GM21529 (cell line): ENCODE data around the gene DNAH9.
"Not testable (repeated sequence)": the region's sequence is repeated elsewhere in the genome, so short reads cannot be mapped to it uniquely, and the experiment has no call there.

Experiments used
- ATAC-seq: cut with Tn5 transposase; IDR thresholded peaks from one replicate; pipeline ENCODE4 v1.9.1; 2021; ENCODE audit not compliant: unreplicated experiment

The DNAH9 gene

DNA sequence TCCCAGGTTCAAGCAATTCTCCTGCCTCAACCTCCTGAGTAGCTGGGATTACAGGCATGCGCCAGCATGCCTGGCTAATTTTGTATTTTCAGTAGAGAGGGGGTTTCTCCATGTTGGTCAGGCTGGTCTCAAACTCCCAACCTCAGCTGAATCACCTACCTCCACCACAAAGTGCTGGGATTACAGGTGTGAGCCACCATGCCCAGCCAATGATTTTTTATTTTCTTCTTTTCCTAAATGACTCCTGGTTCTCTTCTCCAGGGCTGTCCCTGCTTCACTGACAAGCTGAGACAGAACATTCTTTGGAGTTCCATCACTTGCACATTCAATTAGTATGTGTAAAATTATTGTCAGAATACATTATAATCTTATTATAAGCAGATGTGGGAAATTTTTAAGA lies 351.3 kb downstream of the DNAH9 start:
- ATAC-seq = not testable (repeated sequence)

DNA sequence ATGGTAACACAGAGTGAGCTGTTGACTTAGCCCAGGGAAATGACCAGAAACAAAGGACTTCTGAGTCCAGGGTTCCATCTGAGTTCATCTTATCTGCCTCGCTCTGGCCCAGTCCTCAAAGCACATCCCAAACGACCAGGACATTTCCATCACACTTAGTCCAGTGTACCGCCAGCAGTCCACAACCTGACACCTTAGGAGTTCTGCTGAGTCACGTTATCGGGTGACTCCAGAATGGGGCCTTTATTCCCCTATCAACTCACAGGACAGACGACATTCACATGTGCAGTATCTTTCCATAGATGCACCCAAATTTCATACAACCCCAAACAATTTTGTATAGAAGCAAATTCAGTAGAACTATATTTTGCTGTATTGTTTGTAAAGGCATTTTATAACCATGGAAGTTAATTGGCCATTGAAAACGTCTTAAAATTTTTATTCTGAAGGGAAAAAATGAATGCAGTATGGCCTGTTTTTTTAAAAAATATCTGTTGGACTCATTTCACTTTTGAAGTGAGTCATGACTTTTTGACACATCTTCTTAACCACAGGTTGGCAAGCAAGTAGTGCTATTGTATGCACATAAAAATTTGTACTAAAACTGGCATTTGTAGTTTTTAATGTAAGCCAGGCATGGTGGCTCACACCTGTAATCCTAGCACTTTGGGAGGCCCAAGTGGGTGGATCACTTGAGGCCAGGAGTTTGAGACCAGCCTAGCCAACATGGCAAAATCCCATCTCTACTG lies 352.7 kb downstream of the DNAH9 start:
- ATAC-seq = no peak

DNA sequence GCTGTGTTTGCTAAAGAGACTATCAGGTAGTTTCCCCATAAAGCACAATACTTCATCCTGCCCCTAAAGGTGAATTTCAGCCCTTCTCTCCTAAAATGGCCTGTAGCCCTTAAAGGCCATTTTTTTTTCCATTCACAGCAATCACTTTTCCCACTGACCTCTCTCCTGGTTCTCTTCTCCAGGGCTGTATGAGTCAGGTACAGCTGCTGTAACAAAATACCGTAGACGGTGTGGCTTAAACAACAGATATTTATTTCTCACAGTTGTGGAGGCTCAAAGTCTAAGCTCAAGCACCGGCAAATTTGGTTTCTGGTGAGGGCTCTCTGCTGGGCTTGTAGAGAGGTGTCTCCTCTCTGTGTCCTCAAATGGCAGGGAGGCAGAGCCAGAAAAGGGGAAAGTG lies 354.3 kb downstream of the DNAH9 start:
- ATAC-seq = no peak

DNA sequence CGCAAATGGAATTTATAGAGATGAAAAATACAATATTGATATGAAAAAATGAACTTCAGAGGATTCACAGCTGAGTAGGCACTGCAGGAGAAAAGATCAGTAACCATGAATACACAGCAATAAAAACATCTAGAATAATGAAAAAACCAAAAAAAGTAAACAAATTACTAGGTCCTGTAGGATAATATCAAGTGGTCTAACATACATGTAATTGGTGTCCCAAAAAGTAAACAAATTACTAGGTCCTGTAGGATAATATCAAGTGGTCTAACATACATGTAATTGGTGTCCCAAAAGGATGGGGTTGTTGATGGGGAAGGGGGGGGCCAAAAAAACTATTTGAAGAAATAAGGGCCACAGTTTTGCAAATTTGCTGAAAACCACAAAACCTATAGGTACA lies 355.7 kb downstream of the DNAH9 start:
- no peak for ATAC-seq

- no peak for ATAC-seq
Observed at GRCh38 chr17:11954936-11955335, 356.7 kb downstream of the DNAH9 start.

GRCh38 chr17:11969565-11969964 lies 371.3 kb downstream of the DNAH9 start:
- ATAC-seq = no peak

- not testable (repeated sequence) for ATAC-seq
Observed at GRCh38 chr17:11972741-11973140, 374.5 kb downstream of the DNAH9 start.

DNA sequence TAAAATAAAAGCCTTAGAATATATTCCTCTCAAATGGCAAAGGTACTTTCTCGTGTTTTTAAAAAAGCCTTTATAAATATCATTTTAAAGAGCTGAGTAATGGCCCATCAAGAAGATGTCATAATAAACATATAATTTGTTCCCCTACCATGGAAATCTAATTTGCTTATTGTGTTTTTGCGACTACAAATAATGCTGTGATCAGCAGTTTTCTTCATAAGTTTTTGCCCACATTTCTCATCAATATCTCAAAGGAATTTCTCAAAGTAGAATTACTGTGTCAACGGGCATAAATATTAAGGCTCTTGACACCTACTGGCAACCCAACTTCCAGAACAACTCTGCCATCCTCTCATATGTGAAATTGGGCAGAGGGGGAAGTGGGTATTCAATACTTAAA lies 381.5 kb downstream of the DNAH9 start:
- no peak for ATAC-seq

DNA sequence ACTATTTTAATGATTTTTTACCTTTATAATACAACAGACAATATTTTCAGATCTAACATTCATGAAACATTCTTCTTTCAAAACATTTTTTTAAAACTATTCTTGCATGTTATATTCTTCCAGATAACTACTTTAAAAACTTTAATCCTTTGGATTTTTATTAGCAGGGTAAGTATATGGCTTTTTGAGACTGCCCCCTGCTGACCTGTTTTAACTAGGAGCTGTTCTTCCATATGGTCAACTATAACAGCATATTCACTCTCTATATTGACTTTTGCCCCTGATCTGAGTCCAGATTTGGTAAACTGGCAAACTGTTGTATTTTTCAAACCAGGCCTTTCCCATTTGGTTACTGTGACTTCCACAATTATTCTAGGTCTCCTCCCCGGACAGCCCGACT lies 382.5 kb downstream of the DNAH9 start:
- ATAC-seq = no peak

GRCh38 chr17:11981862-11982261 lies 383.6 kb downstream of the DNAH9 start:
- no peak for ATAC-seq

DNA sequence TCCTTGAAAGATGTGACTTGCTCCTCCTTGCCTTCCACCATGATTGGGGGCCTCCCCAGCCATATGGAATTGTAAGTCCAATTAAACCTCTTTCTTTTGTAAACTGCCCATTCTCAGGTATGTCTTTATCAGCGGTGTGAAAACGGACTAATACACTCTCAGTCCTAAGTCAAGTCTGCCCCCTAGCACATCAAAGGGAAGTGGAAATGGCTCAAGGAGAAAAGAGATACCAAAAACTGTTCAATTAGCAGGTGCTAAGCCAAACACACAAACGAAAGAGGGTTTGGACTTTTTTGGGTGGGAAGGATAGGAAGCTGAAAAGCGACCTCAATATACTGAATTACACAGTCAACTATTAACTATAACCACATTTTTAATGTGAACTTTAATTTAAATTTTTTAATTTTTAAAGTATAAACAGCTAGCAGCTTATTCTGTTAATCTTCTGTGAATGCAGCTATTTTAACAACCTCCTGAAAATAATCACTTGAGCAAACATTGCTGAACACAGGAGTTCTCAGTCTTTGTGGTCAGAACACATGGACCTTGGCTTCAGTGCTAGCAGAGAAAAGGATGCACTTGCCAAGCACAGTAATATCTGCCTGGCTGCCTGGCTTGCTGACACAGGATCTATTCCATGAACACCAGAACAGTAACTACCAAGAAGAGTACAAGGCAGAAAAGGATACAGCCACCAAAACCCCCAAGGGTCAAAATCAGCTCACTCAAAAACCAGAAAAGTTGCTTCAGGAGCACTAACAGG lies 388.1 kb downstream of the DNAH9 start:
- no peak for ATAC-seq

DNA sequence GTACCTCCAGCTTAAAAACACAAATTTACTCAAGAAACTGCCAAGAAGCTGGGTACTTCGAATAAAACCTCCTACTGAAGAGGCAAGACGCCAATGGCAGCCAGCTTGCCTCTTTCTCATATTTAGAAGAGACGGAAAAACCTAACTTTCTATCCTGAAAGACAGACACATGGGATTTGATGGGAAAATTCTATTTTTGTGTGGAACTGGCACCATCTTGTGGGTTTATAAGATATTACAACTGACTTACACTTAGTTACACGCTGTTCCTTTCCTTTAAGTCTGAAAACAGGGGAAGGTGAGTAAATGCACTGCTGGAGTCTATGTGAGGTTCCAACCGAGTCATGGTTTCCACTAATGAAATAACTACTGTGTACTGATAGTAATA lies 388.7 kb downstream of the DNAH9 start:
- no peak for ATAC-seq

- no peak for ATAC-seq
Observed at GRCh38 chr17:11990363-11990983, 392.2 kb downstream of the DNAH9 start.

- no peak for ATAC-seq
Observed at GRCh38 chr17:11991461-11991860, 393.2 kb downstream of the DNAH9 start.

DNA sequence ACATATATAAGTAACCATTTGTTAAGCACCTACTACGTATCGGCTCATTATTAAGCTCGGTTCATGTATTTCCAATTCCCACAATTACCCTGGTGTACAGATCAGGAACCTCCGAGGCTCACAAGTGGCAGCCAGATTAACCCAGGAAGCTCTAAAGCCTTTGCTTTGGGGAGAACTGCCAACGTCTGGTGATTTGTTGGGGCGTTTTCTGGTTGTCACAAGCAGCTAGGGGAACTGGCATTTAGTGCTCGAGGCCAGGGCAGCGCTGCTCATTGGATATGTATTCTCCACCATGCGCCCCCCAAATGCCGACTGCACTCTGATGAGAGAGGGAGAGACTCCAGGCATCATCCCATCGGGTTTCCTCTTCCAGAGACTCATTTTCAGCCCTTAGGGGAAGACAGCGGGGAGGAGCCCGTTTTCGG lies 398.5 kb downstream of the DNAH9 start:
- ATAC-seq = peak; percentile 36

GRCh38 chr17:11997147-11997971 lies 399.1 kb downstream of the DNAH9 start, which contains the start of gene ZNF18:
ZNF18 (minus strand) TSS chr17:11997475; CDS start chr17:11992829, 4,646 bp downstream.
- ATAC-seq = peak; percentile 96

DNA sequence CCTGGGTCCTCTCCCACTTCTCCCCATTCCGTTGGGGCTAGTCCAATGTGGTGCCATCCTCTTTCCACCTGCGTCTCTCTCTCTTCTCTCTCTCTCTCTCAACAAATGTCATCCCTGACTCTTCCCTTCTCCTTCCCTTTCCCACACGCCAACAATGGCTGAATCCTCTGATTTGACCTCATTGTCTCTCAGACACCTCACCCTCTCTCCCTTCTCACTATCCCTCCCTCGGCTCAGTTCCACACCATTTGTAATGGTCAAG lies 399.6 kb downstream of the DNAH9 start:
- ATAC-seq = no peak

DNA sequence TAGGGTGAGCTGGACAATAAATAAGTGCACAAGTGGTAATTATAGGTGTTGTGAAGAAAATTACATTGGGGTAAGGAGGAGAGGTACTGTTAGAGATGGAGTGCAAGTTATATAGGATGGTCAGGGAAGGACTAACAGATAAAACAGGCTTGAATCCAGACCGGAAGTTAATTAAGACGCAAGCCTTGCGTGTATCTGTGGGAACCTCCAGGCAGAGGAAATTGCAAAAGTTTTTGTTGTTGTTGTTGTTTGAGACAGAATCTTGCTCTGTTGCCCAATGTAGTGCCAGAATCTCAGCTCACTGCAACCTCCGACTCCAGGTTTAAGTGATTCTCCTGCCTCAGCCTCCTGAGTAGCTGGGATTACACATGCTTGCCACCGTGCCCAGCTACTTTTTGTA lies 401.4 kb downstream of the DNAH9 start:
- ATAC-seq = no peak

DNA sequence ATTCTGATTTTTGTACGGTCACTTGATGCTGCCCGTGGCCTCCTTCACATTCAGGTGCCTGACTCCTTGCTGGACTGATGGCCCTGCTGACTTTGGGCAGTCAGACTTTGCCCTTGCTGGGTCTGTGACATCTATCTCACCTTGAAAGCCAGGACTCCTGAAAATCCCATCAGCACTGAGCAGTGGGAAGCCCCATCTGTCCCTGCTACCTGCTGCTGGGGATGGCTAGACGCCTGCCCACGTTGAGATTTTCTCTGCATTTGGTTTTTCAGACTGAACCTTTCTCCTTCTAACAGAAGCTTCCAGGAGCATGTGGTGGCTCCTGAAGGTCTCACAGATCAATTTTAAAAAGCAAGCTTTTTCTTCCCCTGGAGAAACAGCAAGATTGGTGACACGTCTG lies 409.2 kb downstream of the DNAH9 start:
- no peak for ATAC-seq
